Cortex of kidney (tissue), 1 donor: ENCODE results near the gene C3.

Source experiments
- DNase-seq: peaks from one replicate; lab custom pipeline; 2025; lab: John Stamatoyannopoulos, UW

The C3 gene

GRCh38 chr19:6730941-6731670 lies 10.7 kb upstream of the C3 start:
- DNase-seq = no peak

- no peak for DNase-seq
Measured at GRCh38 chr19:6730153-6730804, 9.8 kb upstream of the C3 start.

GRCh38 chr19:6729573-6730152 lies 9.2 kb upstream of the C3 start:
- no peak for DNase-seq

DNA sequence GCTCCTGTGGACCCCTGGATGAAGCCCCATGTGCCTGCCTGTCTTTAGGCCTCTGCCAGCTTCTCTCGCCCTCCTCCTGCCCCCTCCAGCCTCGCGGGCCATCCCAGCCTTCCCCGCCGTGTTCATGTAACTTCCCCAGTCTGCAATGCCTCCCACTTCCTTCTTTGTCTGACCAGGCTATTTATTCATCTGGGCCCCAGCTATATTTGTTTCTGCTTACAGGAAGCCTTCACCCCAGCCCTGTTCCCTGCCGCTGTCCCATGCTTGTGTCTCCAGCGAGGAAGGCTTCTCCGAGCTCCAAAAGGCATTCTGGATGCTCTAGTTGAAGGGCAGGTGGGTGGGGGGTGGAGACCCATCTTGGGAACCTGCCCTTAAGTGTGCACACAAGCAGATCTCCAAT lies 7.9 kb upstream of the C3 start:
- no peak for DNase-seq

GRCh38 chr19:6725513-6726231 lies 5.2 kb upstream of the C3 start:
- DNase-seq = no peak

DNA sequence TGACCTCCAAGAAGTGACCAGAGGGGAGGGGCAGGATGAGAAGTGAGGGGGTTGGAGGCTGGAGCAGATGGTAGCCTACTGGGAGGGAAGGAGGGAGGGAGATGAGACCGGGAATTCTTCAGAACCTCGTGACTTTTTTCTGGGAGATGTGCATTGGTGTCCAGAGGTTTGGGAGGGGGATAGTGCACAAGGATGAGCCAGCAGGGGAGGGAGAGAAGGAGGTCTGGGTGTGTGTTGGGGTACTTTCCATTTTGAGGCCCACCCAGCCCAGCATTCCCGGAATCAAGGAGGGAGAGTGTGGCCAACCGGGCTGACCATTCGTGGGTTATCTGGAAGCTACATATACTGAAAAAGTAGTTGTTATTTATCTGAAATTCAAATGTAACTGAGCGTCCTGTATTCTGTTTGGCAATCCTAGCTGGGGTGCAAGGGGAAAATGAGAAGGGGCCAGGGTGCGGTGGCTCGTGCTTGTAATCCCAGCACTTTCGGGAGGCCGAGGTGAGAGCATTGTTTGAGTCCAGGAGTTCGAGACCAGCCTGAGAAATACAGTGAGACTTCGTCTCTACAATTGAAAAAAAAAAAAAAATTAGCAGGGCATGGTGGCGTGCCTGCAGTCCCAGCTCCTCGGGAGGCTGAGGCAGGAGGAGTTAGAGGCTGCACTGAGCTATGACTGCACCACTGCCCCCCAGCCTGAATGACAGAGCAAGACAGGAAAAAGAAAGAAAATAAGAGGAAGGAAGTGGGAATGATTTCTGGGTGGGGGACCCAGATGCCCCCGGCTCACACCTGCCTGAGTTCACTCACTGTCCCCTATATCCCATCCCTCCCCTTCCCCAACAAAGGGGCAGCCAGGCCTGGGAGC lies 4.4 kb upstream of the C3 start:
- no peak for DNase-seq

GRCh38 chr19:6723738-6724137 lies 3.3 kb upstream of the C3 start:
- no peak for DNase-seq

GRCh38 chr19:6723108-6723618 lies 2.7 kb upstream of the C3 start:
- no peak for DNase-seq

DNA sequence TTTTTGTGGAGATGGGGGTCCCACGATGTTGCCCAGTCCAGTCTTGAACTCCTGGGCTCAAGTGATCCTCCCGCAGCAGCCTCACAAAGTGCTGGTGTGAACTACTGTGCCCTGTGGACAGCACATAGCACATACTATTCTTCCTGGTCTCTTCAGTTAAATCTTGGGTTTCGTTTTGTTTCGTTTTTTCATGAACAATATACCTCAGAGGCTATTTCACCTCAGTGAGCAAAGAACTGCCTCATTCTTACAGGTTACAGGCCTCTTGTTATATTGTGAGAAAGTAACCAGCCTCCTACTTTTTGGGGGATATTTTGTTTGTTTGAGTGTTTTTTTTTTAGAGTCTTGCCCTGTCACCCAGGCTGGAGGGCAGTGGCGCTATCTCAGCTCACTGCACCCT lies 1.3 kb upstream of the C3 start:
- no peak for DNase-seq

GRCh38 chr19:6721138-6721474 lies 656 bp upstream of the C3 start:
- DNase-seq = no peak

DNA sequence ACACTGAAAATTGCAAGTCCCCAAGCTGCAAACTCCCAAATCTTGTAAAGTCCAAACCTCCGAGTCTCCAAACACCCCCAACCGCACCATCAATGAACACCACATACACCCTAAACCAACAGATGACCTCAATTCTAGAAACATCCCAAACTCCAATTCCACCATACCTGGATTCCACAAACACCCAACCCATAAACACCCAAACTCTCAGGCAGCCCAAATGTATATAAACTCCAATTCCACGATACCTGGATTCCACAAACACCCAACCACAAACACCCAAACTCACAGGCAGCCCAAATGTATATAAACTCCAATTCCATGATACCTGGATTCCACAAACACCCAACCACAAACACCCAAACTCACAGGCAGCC lies 470 bp downstream of the C3 start:
- no peak for DNase-seq

DNA sequence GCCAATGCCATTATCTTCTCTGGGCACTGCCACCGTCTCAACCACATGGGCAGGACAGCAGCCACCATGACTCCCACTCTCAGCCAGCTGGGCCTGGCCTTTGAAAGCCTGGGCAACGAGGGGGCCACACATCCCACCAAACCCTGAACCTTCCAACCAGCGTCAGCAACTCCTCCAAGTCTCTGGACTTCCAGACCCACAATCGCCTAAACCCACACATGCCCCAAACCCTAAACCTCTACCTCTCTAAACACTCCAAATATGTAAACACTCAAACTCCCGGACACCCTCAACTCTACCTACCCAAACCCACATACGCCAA lies 949 bp downstream of the C3 start:
- no peak for DNase-seq

DNA sequence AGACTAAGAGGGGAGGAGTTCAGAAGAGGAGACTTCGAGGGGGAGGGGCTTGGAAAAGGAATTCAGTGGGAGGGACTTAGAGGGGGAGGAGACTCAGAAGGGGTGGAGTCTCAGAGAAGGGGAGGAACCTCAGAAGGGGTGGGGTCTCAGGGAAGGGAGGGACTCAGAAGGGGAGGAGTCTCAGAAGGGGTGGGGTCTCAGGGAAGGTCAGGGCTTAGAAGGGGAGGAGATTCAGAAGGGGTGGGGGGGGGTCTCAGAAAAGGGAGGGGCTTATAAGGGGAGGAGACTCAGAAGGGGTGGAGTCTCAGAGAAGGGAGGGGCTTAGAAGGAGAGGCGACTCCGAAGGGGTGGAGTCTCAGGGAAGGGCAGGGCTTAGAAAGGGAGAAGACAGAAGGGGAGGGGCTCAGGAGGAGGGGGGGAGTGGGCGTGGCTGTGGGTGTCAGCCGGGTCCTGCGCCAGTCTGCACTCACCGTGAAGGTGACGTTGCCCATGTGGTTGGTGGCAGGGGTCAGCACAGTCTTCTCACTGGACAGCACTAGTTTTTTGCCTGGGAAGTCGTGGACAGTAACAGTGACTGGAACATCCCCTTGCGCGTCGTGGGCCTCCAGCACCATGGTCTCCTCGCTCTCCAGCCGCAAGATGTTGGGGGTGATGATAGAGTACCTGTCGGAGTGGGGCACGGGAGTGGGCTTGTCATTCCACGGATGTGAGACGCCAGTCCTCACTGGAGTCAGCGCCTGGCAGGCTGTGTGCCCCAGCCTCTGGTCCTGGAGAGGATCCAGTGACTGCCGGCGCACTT lies 1.5 kb downstream of the C3 start:
- no peak for DNase-seq

DNA sequence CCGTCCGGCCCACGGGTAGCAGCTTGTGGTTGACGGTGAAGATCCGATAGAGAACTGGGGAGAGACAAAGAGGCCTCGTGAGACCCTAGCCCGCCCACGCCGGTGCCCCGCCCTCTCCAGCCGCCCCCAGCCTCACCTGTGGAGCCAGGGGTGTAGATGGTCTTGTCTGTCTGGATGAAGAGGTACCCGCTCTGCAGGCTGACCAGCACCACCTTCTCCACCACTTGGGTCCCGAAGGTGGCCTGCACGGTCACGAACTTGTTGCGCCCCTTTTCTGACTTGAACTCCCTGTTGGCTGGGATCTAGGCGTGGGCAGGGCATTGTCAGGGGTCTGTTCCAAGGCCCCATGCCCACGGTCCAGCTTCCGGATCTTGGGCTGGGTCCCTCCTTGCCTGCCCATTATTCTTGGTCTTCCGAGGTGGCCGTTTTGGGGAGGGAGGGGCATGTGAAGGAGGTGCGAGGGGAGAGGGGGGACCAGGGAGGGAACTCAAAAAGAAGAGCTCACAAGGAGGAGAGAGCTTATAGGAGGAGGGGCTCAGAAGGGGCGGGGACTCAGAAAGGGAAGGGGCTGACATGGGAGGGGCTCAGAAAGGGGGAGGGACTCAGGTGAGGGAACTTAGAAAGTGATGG lies 2.2 kb downstream of the C3 start:
- DNase-seq = no peak

DNA sequence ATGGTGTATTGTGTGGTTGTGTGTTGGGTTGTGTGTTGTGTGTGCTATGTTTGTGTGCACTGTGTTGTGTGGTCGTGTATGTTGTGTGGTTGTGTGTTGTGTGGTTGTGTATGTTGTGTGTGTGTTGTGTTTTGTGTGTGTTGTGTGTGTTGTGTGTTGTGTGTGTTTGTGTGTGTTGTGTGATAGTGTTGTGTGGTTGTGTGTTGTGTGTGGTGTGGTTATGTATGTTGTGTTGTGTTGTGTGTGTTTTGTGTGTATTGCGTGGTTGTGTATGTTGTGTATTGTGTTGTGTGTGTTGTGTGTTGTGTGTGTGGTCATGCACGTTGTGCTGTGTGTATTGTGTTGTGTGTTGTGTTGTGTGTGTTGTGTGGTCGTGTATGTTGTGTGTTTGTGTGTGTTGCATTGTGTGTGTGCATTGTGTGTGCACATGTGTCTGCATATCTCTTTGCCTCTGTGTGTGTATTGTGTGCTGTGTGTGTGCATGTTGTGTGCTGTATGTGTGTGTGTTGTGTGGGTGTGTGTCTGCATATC lies 2.9 kb downstream of the C3 start:
- DNase-seq = no peak

- no peak for DNase-seq
Measured at GRCh38 chr19:6717036-6717435, 3.4 kb downstream of the C3 start.

- DNase-seq = no peak
Measured at GRCh38 chr19:6716610-6716970, 3.9 kb downstream of the C3 start.

DNA sequence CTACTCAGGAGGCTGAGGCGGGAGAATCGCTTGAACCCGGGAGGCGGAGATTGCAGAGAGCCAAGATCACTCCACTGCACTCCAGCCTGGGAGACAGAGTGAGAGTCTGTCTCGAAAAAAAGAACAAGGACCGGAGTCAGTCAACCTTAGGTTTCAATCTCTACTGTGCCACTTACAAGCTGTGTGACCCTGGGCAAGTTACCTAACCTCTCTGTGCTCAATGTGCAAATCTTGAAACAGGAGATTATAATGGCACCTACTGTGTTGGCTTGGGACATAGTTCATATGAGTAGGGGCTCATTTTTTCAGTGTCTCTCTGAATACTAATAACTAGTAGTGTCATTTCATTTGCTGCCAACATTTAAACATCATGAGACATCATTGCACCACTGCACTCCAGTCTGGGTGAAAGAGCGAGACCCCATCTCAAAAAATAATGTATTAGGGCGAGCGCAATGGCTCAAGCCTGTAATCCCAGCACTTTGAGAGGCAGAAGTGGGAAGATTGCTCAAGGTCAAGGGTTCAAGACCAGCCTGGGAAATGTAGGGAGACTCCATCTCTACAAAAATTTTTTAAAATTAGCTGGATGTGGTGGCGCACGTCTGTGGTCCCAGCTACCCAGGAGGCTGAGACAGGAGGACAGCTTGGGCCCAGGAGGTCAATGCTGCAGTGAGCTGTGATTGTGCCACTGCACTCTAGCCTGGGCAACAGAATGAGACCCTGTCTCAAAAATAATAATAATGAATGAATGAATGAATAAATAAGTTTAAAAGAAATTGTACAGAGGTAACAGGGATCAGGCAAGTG lies 5.5 kb downstream of the C3 start:
- no peak for DNase-seq

DNA sequence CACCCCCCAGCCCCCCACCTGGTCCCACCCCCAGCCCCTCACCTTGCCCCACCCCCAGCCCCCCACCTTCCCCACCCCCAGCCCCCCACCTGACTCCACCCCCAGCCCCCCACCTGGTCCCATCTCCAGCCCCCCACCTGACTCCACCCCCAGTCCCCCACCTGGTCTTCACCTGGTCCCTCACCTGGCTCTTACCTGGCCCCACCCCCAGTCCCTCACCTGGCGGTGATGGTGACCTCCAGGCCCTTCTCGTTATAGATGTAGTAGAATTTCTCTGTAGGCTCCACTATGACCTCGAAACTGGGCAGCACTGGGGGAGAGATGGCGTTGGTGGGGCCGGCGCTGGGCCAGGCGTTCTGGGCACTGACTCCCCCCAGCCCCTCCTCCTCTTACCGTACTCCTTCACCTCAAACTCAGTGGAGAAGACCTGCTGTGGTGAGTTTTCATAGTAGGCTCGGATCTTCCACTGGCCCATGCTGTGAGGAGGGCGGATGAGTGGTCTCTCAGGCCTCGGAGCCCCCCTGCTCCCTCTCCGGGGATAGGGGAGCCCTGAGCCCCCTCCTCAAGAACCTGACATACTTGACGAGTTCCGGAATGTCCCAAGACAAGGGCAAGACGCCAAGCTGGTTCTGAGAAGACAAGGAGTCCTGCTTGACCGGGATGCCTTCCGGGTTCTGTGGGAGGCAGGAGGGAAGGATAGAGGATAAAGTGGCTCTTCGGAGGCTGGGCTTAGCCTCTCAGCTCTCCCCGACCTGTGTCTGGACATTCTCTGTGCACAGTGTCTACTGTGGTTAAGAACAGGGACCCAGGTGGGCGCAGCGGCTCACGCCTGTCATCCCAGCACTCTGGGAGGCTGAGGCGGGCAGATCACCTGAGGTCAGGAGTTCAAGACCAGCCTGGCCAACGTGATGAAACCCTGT lies 6.4 kb downstream of the C3 start:
- no peak for DNase-seq
